ENCODE data around the gene WWOX. TPM values are rescaled to one million over a fixed set of nuclear protein-coding genes. Genes with fewer than 3 reads are reported as not detected.
"Not testable (repeated sequence)": the region's sequence is repeated elsewhere in the genome, so short reads cannot be mapped to it uniquely, and the experiment has no call there.

The WWOX gene
- total RNA-seq, 2 donors from 2014 or later = 30.0 to 35.4 TPM

DNA sequence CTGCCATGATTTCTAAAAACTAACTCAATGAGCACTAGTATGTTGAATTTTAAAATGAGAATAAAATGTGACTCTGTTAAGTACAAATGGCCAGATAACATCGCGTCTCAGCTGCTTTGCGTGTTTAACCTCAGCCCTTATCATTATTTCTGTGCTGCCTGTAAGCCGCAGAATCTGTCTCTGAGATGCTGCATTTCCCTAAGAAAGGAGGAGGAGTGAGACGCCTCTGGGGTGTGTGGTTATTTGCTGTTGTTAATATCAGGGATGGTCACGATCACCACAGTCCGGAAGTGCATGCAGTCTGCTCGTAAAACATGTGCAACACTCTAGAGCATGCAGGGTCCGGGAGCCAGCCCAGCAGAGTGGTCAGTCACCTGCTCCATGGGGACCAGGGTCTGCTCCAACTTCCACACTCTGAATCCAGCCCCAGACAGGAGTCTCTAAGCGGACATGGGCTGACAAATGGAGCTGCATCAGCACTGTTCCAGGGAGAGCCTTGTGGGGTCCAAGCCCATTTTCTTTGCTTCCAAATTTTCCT lies 1158.6 kb downstream of the WWOX start:
- peaks cover 2% of the 10 kb centered on the region for H3K27me3 Mint-ChIP-seq (ENCODE audit: insufficient read depth)
- Histone ChIP-seq H3K9me3 (ENCODE audit: control insufficient read depth, low read length) (no peaks in the 10 kb centered on the region), H3K27me3 (ENCODE audit: control insufficient read depth, insufficient read depth, low read length, poor library complexity, severe bottlenecking) (peaks cover 6% of the 10 kb centered on the region), H3K4me3 (ENCODE audit: low read length) (no peak overlapping the region), H3K4me1 (ENCODE audit: control insufficient read depth, insufficient read depth, low read length) (no peaks in the 10 kb centered on the region), H3K36me3 (ENCODE audit: control insufficient read depth, insufficient read depth, low read length) (no peaks in the 10 kb centered on the region), H3K27ac (ENCODE audit: low read depth, low read length) (no peak overlapping the region), H3K9ac (ENCODE audit: extremely low read depth, low read length, poor library complexity, severe bottlenecking) (no peak overlapping the region)
- no peaks in the 10 kb centered on the region for H3K9me3 Mint-ChIP-seq
- no peaks in the 10 kb centered on the region for H3K36me3 Mint-ChIP-seq (ENCODE audit: low read depth)
- no peak overlapping the region for H3K4me3 Mint-ChIP-seq
- DNase-seq = no peak
- 91% methylated on average over 7 to 10 of the region's 10 CpGs for WGBS, 2 experiments (ENCODE audit: insufficient coverage in 1 of 2, insufficient read length in 1 of 2)
- no peak overlapping the region for H3K27ac Mint-ChIP-seq
- TF ChIP-seq, protein P1, sequence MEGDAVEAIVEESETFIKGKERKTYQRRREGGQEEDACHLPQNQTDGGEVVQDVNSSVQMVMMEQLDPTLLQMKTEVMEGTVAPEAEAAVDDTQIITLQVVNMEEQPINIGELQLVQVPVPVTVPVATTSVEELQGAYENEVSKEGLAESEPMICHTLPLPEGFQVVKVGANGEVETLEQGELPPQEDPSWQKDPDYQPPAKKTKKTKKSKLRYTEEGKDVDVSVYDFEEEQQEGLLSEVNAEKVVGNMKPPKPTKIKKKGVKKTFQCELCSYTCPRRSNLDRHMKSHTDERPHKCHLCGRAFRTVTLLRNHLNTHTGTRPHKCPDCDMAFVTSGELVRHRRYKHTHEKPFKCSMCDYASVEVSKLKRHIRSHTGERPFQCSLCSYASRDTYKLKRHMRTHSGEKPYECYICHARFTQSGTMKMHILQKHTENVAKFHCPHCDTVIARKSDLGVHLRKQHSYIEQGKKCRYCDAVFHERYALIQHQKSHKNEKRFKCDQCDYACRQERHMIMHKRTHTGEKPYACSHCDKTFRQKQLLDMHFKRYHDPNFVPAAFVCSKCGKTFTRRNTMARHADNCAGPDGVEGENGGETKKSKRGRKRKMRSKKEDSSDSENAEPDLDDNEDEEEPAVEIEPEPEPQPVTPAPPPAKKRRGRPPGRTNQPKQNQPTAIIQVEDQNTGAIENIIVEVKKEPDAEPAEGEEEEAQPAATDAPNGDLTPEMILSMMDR (conservative IDR thresholded peaks at IDR 0.05) = no peak
- H3K4me1 Mint-ChIP-seq = peaks cover 18% of the 10 kb centered on the region

DNA sequence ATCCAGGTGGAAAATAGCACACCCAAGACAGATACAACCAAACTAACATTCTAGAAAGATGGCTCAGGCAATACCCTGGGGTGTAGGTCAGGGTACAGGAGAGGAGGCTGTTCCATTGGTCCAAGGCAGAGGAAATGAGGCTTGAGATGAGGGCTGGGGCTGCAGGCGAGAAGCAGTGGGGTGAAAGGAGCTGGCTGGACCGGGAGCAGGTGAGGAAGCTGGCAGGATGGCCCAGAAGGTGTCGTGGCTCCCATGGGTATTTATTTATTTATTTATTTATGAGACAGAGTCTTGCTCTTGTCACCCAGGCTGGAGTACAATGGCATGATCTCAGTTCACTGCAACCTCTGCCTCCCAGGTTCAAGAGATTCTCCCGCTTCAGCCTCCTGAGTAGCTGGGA lies 1161.4 kb downstream of the WWOX start:
- not testable (repeated sequence) for DNase-seq; H3K4me3 Mint-ChIP-seq; H3K4me1 ChIP-seq (ENCODE audit: control insufficient read depth, insufficient read depth, low read length); H3K9ac ChIP-seq (ENCODE audit: extremely low read depth, low read length, poor library complexity, severe bottlenecking); H3K27ac ChIP-seq (ENCODE audit: low read depth, low read length); H3K36me3 ChIP-seq (ENCODE audit: control insufficient read depth, insufficient read depth, low read length); H3K9me3 Mint-ChIP-seq; H3K27me3 Mint-ChIP-seq (ENCODE audit: insufficient read depth); H3K9me3 ChIP-seq (ENCODE audit: control insufficient read depth, low read length); H3K27me3 ChIP-seq (ENCODE audit: control insufficient read depth, insufficient read depth, low read length, poor library complexity, severe bottlenecking); H3K27ac Mint-ChIP-seq; H3K36me3 Mint-ChIP-seq (ENCODE audit: low read depth); H3K4me3 ChIP-seq (ENCODE audit: low read length)
- WGBS, 2 experiments (ENCODE audit: insufficient coverage in 1 of 2, insufficient read length in 1 of 2) = 95 to 100% methylated on average over 3 to 4 of the region's 4 CpGs
- peaks cover 12% of the 10 kb centered on the region for H3K4me1 Mint-ChIP-seq

DNA sequence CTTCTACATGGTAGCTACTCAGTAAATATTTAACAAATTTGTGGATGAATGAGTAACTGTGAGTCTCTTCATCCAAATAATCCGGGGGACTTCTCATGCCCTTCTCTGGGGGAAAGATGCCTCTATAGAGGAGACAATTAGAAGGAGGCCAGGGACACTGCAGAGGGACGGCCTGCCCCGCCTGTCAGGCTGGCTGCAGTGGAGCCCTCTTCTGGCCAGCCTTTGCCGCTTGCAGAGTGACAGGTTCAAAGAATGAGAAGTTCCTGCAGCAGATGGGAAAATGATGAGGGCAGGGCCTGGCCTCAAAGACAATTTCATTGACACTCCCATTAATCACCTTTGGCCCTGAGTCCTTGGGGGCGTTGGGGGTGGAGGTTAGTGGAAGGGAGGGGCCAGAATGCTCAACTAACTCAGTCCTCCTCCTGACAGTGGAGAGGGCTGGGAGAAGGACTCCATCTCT lies 1162.1 kb downstream of the WWOX start:
- H3K27ac ChIP-seq (ENCODE audit: low read depth, low read length) = no peak overlapping the region
- H3K9me3 Mint-ChIP-seq = no peaks in the 10 kb centered on the region
- TF ChIP-seq, protein P1 (conservative IDR thresholded peaks at IDR 0.05) = peak; percentile 91
- peaks cover 6% of the 10 kb centered on the region for H3K27me3 ChIP-seq (ENCODE audit: control insufficient read depth, insufficient read depth, low read length, poor library complexity, severe bottlenecking)
- H3K4me1 Mint-ChIP-seq = peaks cover 12% of the 10 kb centered on the region
- no peak overlapping the region for H3K4me3 ChIP-seq (ENCODE audit: low read length)
- H3K27ac Mint-ChIP-seq = no peak overlapping the region
- peak; percentile 89 for DNase-seq
- peaks cover 9% of the 10 kb centered on the region for H3K27me3 Mint-ChIP-seq (ENCODE audit: insufficient read depth)
- H3K9me3 ChIP-seq (ENCODE audit: control insufficient read depth, low read length) = no peaks in the 10 kb centered on the region
- H3K36me3 Mint-ChIP-seq (ENCODE audit: low read depth) = no peaks in the 10 kb centered on the region
- H3K4me3 Mint-ChIP-seq = no peak overlapping the region
- no peaks in the 10 kb centered on the region for H3K4me1 ChIP-seq (ENCODE audit: control insufficient read depth, insufficient read depth, low read length)
- no peaks in the 10 kb centered on the region for H3K36me3 ChIP-seq (ENCODE audit: control insufficient read depth, insufficient read depth, low read length)
- no peak overlapping the region for H3K9ac ChIP-seq (ENCODE audit: extremely low read depth, low read length, poor library complexity, severe bottlenecking)
- 50 to 57% methylated on average over 1 to 5 of the region's 5 CpGs for WGBS, 2 experiments (ENCODE audit: insufficient coverage in 1 of 2, insufficient read length in 1 of 2)

Measured in endodermal cell (in vitro differentiated cells).